Measurements from ENCODE around the gene RBMS3. TPM values are rescaled to one million over a fixed set of nuclear protein-coding genes. Genes with fewer than 3 reads are reported as not detected.

Gene RBMS3
- total RNA-seq, 2 experiments from 2014 or later: 1.0 TPM; not detected in 1

GRCh38 chr3:29331456-29332194 is 50.8 kb downstream of the RBMS3 start:
- no peaks in the 10 kb centered on the region for H3K9me2 ChIP-seq (ENCODE audit: insufficient read depth, low read length)
- H3K9me3 ChIP-seq (ENCODE audit: low read length): no peaks in the 10 kb centered on the region
- POLR2A ChIA-PET: interaction anchor here (0.6 to 0.8 kb wide), 4 partner anchors 13 to 1794 kb away, joined by 3 to 4 read pairs (median 4); no protein-coding TSS in a partner anchor
- no peaks in the 10 kb centered on the region for H3K79me2 ChIP-seq (ENCODE audit: insufficient read depth, low read depth, low read length)
- no peak overlapping the region for H3K27ac ChIP-seq (ENCODE audit: low read depth, low read length, poor library complexity, severe bottlenecking)
- no peaks in the 10 kb centered on the region for H3K4me1 ChIP-seq (ENCODE audit: insufficient read depth, low read length, poor library complexity, severe bottlenecking)
- H3K4me3 ChIP-seq (ENCODE audit: low read depth, low read length, poor library complexity, severe bottlenecking): no peak overlapping the region
- TF ChIP-seq EZH2phosphoT487 (IDR thresholded peaks at IDR 0.05; ENCODE audit: borderline replicate concordance, low read depth, low read length): no peak
- TF ChIP-seq, protein P1, sequence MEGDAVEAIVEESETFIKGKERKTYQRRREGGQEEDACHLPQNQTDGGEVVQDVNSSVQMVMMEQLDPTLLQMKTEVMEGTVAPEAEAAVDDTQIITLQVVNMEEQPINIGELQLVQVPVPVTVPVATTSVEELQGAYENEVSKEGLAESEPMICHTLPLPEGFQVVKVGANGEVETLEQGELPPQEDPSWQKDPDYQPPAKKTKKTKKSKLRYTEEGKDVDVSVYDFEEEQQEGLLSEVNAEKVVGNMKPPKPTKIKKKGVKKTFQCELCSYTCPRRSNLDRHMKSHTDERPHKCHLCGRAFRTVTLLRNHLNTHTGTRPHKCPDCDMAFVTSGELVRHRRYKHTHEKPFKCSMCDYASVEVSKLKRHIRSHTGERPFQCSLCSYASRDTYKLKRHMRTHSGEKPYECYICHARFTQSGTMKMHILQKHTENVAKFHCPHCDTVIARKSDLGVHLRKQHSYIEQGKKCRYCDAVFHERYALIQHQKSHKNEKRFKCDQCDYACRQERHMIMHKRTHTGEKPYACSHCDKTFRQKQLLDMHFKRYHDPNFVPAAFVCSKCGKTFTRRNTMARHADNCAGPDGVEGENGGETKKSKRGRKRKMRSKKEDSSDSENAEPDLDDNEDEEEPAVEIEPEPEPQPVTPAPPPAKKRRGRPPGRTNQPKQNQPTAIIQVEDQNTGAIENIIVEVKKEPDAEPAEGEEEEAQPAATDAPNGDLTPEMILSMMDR (conservative IDR thresholded peaks at IDR 0.05; ENCODE audit: low read length): no peak
- DNase-seq (ENCODE audit: low spot score): no peak
- intact Hi-C loops (cut with micrococcal nuclease; ENCODE audit: unreplicated experiment): no loop called here
- peak overlapping the region; percentile 51; the same call in 1 of the 2 replicates for H2AFZ ChIP-seq (ENCODE audit: low read length)
- H4K20me1 ChIP-seq (ENCODE audit: insufficient read depth, low read length): no peaks in the 10 kb centered on the region
- CTCF ChIA-PET (ENCODE audit: unreplicated experiment): no interaction called here
- no TSS peak for BruUV-seq (replicated peaks)
- no peak overlapping the region for H3K4me2 ChIP-seq (ENCODE audit: low read length)
- H3K36me3 ChIP-seq (ENCODE audit: insufficient read depth, low read length): no peaks in the 10 kb centered on the region

GRCh38 chr3:29332195-29332637 is 51.3 kb downstream of the RBMS3 start:
- H4K20me1 ChIP-seq (ENCODE audit: insufficient read depth, low read length): no peaks in the 10 kb centered on the region
- no peaks in the 10 kb centered on the region for H3K9me3 ChIP-seq (ENCODE audit: low read length)
- H3K27ac ChIP-seq (ENCODE audit: low read depth, low read length, poor library complexity, severe bottlenecking): no peak overlapping the region
- H3K9me2 ChIP-seq (ENCODE audit: insufficient read depth, low read length): no peaks in the 10 kb centered on the region
- no peak overlapping the region for H3K4me2 ChIP-seq (ENCODE audit: low read length)
- no peaks in the 10 kb centered on the region for H3K36me3 ChIP-seq (ENCODE audit: insufficient read depth, low read length)
- CTCF ChIA-PET (ENCODE audit: unreplicated experiment): no interaction called here
- no peak for DNase-seq (ENCODE audit: low spot score)
- no peaks in the 10 kb centered on the region for H3K4me1 ChIP-seq (ENCODE audit: insufficient read depth, low read length, poor library complexity, severe bottlenecking)
- no peak overlapping the region for H2AFZ ChIP-seq (ENCODE audit: low read length)
- POLR2A ChIA-PET: no interaction called here
- no peaks in the 10 kb centered on the region for H3K79me2 ChIP-seq (ENCODE audit: insufficient read depth, low read depth, low read length)
- TF ChIP-seq, protein P1 (conservative IDR thresholded peaks at IDR 0.05; ENCODE audit: low read length): no peak
- TF ChIP-seq EZH2phosphoT487 (IDR thresholded peaks at IDR 0.05; ENCODE audit: borderline replicate concordance, low read depth, low read length): no peak
- no TSS peak for BruUV-seq (replicated peaks)
- intact Hi-C loops (cut with micrococcal nuclease; ENCODE audit: unreplicated experiment): no loop called here
- no peak overlapping the region for H3K4me3 ChIP-seq (ENCODE audit: low read depth, low read length, poor library complexity, severe bottlenecking)

- Histone ChIP-seq H3K36me3 (ENCODE audit: insufficient read depth, low read length) (no peaks in the 10 kb centered on the region), H3K4me1 (ENCODE audit: insufficient read depth, low read length, poor library complexity, severe bottlenecking) (no peaks in the 10 kb centered on the region), H3K4me3 (ENCODE audit: low read depth, low read length, poor library complexity, severe bottlenecking) (no peak overlapping the region), H4K20me1 (ENCODE audit: insufficient read depth, low read length) (no peaks in the 10 kb centered on the region), H2AFZ (ENCODE audit: low read length) (peak overlapping the region; percentile 28; the same call in 1 of the 2 replicates), H3K4me2 (ENCODE audit: low read length) (no peak overlapping the region), H3K9me3 (ENCODE audit: low read length) (no peaks in the 10 kb centered on the region), H3K27ac (ENCODE audit: low read depth, low read length, poor library complexity, severe bottlenecking) (no peak overlapping the region), H3K9me2 (ENCODE audit: insufficient read depth, low read length) (no peaks in the 10 kb centered on the region), H3K79me2 (ENCODE audit: insufficient read depth, low read depth, low read length) (no peaks in the 10 kb centered on the region)
- no peak for TF ChIP-seq EZH2phosphoT487 (IDR thresholded peaks at IDR 0.05; ENCODE audit: borderline replicate concordance, low read depth, low read length)
- TF ChIP-seq, protein P1 (conservative IDR thresholded peaks at IDR 0.05; ENCODE audit: low read length): no peak
- DNase-seq (ENCODE audit: low spot score): no peak
- ChIA-PET CTCF (ENCODE audit: unreplicated experiment) (no interaction called here), POLR2A (no interaction called here)
- BruUV-seq (replicated peaks): no TSS peak
- intact Hi-C loops (cut with micrococcal nuclease; ENCODE audit: unreplicated experiment): no loop called here
These were observed 52.7 kb downstream of the RBMS3 start for GRCh38 chr3:29333576-29333975.

Data from OCI-LY7 (cell line).